Mammary epithelial cell (primary cell): Measurements from ENCODE around the gene AADACL4.

Experiments used
- EZH2 ChIP-seq: IDR thresholded peaks from 2 replicates; pipeline ENCODE4 v1.6.1; 2012; ENCODE audit warnings: low read length, inconsistent platforms, borderline replicate concordance
- TF ChIP-seq, protein P1 (sequence below), 2 donors: IDR thresholded peaks in 1 of 2; conservative IDR thresholded peaks in 1 of 2; 2 replicates each; pipeline ENCODE4 v1.5.1; 2011 to 2012; ENCODE audit warnings: inconsistent platforms in 2 of 2, low read length in 2 of 2, mild to moderate bottlenecking in 2 of 2, control low read depth in 1 of 2, low read depth in 1 of 2; ENCODE audit not compliant: insufficient read depth in 1 of 2; ENCODE audit errors: extremely low read depth in 1 of 2

GRCh38 chr1:12706061-12706460, 62.2 kb downstream of the AADACL4 start:
- TF ChIP-seq EZH2, result no peak
- TF ChIP-seq, protein P1, sequence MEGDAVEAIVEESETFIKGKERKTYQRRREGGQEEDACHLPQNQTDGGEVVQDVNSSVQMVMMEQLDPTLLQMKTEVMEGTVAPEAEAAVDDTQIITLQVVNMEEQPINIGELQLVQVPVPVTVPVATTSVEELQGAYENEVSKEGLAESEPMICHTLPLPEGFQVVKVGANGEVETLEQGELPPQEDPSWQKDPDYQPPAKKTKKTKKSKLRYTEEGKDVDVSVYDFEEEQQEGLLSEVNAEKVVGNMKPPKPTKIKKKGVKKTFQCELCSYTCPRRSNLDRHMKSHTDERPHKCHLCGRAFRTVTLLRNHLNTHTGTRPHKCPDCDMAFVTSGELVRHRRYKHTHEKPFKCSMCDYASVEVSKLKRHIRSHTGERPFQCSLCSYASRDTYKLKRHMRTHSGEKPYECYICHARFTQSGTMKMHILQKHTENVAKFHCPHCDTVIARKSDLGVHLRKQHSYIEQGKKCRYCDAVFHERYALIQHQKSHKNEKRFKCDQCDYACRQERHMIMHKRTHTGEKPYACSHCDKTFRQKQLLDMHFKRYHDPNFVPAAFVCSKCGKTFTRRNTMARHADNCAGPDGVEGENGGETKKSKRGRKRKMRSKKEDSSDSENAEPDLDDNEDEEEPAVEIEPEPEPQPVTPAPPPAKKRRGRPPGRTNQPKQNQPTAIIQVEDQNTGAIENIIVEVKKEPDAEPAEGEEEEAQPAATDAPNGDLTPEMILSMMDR (conservative IDR thresholded peaks at IDR 0.05 in 1 of 2, IDR thresholded peaks at IDR 0.05 in 1 of 2; ENCODE audit: extremely low read depth in 1 of 2, insufficient read depth in 1 of 2, low read depth in 1 of 2, low read length in 2 of 2), result no peak
